GM18909 (cell line): ENCODE measurements around the gene HOXD3.

Source experiments
- ATAC-seq: cut with Tn5 transposase; IDR thresholded peaks from one replicate; pipeline ENCODE4 v1.9.1; 2021; ENCODE audit warnings: mild to moderate bottlenecking; ENCODE audit not compliant: unreplicated experiment, poor library complexity

Gene HOXD3

DNA sequence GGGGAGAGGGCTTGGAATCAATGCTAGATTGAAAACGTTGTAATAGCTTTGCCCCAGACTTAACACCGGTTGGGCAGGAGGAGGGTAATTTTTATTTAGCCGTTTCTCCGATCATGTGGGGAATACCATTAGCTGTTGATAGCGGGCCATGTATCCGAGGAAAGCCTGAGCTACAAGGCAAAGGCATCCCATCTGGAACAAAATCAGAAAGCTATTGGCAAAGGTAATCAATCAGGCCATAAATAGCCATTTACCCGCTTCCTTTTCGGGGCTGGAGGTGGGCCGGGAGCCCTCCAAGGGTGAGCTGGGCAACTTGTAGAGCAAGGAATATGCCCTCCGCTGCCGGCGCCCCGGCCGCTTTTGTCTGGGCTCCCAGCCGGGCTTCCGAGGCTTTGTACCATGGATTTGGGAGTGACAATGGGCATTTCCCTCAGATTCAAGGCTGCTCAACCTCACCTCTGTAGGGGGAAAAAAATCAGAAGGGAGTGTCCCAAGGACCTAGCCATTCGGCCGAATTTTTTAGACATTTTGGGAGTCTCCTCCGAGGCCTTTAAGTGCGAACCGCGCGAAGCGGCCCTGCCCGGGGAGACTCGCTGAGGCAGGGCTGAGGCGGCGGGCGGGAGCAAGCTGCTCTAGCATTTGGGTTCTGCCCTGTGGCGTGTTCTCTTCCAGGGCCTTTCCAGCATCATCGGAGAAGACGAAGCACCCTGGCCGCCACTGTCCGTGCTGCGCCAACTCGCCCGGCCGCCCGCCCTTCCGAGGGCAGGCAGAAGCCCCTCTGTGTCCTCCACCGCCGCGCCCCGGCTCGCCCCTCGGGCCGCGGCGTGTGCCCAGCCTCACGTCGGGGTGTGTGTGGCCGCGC is 35.7 kb upstream of the HOXD3 start:
- no peak for ATAC-seq

DNA sequence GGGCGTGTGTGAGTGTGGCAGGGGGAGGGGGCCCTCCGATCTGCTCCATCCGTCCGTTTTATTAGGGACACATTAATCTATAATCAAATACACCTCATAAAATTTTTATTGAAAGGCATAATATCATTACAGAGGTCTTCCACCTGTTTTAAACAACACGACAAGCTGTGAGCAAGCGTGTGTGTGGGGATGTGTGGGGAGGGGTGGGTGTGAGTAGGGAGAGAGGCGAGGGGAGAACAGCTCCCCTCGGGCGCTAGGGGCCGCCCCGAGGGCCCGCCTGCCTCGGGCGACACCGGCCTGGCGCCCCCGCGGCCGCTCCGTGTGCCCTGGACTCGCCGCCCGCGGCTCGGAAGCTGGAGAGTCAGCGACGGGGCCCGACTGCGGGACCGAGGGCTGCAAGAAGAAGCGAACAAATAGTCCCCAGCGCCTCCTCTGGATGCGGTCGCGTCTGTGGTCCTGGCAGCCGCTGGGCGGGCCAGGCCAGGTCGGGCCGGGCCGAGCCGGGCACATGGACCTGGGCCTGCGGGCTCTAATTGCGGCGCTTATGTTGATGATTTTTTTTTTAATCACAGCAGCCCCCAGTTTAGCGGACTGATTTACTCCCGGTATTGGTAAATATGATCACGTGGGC is 34.9 kb upstream of the HOXD3 start:
- no peak for ATAC-seq

- ATAC-seq = no peak
Observed at GRCh38 chr2:176122683-176123410, 34.3 kb upstream of the HOXD3 start, which contains the start of gene HOXD9. HOXD9 (plus strand) TSS chr2:176122719; CDS start chr2:176122769, 50 bp downstream.

DNA sequence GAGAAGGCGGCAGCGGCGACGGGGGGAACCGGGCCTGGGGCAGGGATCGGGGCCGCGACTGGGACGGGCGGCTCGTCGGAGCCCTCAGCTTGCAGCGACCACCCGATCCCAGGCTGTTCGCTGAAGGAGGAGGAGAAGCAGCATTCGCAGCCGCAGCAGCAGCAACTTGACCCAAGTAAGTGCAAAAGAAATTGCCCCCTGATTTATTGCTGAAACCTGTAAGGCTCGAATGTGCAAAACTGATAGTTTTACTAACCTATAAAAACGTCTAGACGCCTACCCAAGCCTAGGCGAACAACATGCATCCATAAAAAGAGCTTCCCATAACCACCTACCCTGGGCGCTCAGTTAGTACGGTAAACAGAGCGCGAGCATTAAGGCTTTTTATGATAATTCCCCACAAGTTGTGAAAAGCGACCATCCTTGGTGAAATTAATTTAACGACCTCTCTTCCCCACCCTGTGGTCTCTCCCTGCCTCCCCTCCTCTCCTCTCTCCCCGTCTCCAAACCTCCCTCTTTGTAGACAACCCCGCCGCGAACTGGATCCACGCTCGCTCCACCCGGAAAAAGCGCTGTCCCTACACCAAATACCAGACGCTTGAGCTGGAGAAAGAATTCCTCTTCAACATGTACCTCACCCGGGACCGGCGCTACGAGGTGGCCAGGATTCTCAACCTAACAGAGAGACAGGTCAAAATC is 33.5 kb upstream of the HOXD3 start:
- ATAC-seq = no peak

- ATAC-seq = no peak
Observed at GRCh38 chr2:176124110-176124946, 32.8 kb upstream of the HOXD3 start.

DNA sequence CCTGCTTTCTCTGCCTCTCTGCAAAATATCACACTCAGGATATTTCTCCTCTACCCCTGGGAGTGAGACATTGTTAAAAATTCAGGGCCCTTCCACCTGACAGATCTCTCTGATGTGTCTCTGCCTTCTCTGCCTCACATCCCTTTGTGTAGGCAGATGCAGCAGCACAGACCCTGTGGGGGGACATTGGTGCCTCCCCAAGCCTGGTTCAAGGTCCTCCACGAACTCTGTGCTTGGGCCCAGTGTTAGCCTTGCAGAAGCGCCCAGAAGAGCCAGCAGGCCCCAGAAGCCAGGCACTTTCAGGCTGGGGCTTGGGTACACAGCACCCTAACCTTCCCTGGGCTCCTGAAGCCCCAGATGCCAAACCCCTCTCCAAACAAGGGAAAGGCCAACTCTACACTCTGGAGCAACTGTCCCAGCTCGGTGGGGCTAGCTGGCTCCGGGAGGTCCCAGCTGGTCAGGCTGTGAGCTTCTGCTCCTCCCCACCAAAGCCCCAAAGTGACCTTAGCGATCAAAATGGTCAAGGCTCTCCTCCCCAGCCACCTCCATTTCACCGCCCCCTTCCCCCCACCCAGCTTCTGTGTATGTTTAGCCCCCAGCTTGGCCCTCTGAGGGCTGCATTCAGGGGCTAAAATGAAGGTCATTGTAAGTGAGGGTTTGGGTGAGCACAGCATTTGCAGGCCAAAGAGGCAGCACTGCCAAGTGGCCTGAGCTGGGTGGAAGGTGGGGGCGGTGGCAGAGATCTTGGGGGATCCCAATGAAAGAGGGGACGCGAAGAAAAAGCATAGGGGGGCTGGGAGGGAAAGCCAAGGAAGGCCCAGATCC is 31.9 kb upstream of the HOXD3 start:
- ATAC-seq = no peak

- no peak for ATAC-seq
Observed at GRCh38 chr2:176125772-176126054, 31.4 kb upstream of the HOXD3 start.

- no peak for ATAC-seq
Observed at GRCh38 chr2:176126929-176127773, 30.0 kb upstream of the HOXD3 start.

DNA sequence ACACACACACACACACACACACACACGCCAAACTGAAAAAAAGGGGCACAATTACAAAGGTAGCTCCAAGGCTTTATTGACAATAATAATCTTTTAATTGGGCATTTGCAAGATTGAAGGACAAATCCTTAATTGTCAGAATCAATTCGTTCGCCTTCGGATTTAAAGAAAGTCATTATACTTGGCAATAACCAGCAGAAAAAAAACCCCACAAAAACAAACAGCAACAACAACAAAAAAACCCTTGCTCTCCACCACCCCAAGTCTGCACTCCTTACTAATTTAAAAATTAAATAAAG is 29.4 kb upstream of the HOXD3 start:
- ATAC-seq = no peak

- ATAC-seq = no peak
Observed at GRCh38 chr2:176128172-176128981, 28.7 kb upstream of the HOXD3 start.

DNA sequence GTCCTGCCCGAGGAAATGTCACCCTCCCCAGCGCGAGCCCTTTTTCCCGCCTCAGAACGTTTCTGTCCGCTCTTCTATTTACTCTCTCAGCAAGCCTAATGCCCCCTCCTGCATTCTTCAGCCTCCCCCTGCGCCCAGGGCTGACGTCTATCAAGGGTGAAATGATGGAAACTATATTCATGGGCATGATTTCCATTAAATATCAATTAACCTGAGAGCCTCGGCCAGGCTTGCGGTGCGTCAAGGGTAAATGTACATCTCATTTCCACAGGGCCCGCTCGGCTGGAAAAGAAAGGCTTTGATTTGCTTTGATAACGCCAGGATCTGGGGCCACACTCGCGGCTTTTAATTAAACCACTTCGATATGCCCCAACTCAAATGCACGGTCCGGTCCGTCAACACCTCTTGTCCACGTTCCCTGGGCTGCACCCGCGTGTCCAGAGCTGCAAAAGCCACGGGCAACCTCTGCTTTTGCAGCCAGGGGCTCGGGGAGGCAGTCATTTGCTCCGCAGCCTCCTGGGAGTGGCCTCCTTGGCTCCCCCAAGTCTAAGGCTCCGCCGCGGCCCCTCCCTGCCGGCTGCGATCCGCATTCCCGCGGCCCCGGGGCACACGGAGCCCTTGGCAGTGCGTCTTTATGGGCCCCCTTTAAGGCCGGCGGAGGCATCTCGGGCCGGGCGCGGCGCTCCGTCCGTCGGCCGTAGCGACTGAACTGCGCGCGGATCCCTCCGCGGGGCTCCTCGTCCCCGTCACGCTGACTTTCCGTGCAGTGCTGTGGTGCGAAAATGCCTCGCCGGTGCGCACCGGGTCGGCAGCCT is 27.9 kb upstream of the HOXD3 start, which contains the start of gene HOXD8:
HOXD8 (plus strand) TSS at position 724 of the 815 bp plus-strand sequence. CDS start 662 bp downstream, outside the sequence.
- no peak for ATAC-seq

GRCh38 chr2:176129813-176130146 is 27.3 kb upstream of the HOXD3 start:
- ATAC-seq = no peak

- no peak for ATAC-seq
Observed at GRCh38 chr2:176130147-176130956, 26.8 kb upstream of the HOXD3 start.

DNA sequence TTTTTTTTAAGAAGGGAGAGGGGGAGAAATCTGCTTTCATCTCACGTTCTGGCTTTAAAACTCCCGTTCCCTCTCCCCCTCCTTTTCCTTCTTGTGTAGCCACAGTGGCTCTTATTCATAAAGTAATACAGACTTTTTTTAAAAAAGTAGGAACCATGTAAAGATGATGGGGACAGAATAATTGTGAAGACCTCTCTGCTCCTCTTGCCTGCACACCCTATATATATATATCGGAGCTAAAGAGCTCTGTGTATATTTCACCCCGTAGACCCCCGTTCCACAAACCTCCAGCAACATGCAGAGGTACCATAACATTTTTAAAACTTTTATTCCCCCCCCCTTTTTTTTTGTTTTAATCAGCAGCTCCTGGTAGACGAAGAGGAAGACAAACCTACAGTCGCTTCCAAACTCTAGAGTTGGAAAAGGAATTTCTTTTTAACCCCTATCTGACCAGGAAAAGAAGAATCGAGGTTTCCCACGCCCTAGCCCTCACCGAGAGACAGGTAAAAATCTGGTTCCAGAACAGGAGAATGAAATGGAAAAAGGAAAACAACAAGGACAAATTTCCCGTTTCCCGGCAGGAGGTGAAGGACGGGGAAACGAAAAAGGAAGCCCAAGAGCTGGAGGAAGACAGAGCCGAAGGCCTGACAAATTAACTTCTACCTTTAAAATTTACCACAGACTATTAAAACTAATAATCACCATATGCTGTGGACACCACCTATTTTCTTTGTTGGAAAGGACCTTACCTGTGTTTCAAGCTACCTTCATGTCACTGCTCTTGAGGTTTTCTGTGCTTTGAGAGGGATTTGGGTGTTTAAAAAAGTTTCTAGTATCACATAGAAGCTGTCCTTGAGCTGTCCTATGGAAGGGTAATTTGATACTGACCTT is 25.9 kb upstream of the HOXD3 start:
- ATAC-seq = no peak

DNA sequence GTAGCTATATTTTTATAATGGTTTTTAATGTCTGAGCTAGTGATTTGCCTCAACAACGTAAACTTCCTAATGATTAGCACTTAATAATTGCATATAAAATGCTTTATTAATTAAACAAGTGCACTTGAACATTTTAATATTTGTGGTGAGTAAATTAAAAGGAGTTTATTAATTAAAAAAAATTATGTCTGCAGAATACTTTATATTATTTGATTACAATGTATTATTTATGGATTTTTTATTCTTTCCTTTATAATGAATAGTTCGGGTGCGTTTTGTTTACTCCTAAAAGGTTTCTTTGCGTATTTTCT is 25.3 kb upstream of the HOXD3 start:
- no peak for ATAC-seq
